Activated CD8-positive, alpha-beta T cell treated with anti-CD3 and anti-CD28 coated beads, Interleukin-2, amount 10 ng/mL, durations not matched to agents 7 days and 5 days (primary cell): ENCODE measurements around the gene PCGF3. TPM values are rescaled to one million over a fixed set of nuclear protein-coding genes. Genes with fewer than 3 reads are reported as not detected.
"Not testable (repeated sequence)": the region's sequence is repeated elsewhere in the genome, so short reads cannot be mapped to it uniquely, and the experiment has no call there.

ENCODE experiments used
- ATAC-seq: fragments of 150-1000 bp; cut with Tn5 transposase; one replicate; pipeline ENCODE4 v1.10.0; 2021; ENCODE audit warnings: moderate library complexity
- CTCF ChIA-PET: fragments of 350-600 bp; sonication (Branson Sonifier 250); formaldehyde crosslinking; loops from one replicate; lab custom pipeline; 2021; ENCODE audit warnings: antibody characterized with exemption; lab: Charles Lee
- POLR2A ChIA-PET: fragments of 350-600 bp; sonication (Branson Sonifier 250); formaldehyde crosslinking; loops from one replicate; lab custom pipeline; 2021; ENCODE audit warnings: antibody characterized with exemption; lab: Charles Lee
- DNase-seq: peaks from one replicate; pipeline ENCODE4 v3.0.0-alpha.2; 2020
- H3K27ac Mint-ChIP-seq: one replicate; pipeline ENCODE4 v1.8.0; 2021; ENCODE audit warnings: mild to moderate bottlenecking, mixed read lengths
- H3K27me3 Mint-ChIP-seq: one replicate; pipeline ENCODE4 v1.8.0; 2021; ENCODE audit warnings: low read depth, mixed read lengths
- H3K36me3 Mint-ChIP-seq: one replicate; pipeline ENCODE4 v1.8.0; 2021; ENCODE audit warnings: low read depth, mixed read lengths
- H3K4me1 Mint-ChIP-seq: one replicate; pipeline ENCODE4 v1.8.0; 2021; ENCODE audit warnings: low read depth, mixed read lengths
- H3K4me3 Mint-ChIP-seq: one replicate; pipeline ENCODE4 v1.8.0; 2021; ENCODE audit warnings: mild to moderate bottlenecking, mixed read lengths
- H3K9me3 Mint-ChIP-seq: one replicate; pipeline ENCODE4 v1.8.0; 2022; ENCODE audit warnings: mixed read lengths; ENCODE audit not compliant: insufficient read depth
- total RNA-seq, 2 experiments: library from RNA; stranded (reverse); gene quantifications; one replicate each; pipeline ENCODE4 v1.2.3, GENCODE V29; 2021

Gene PCGF3
- total RNA-seq, 2 experiments from 2014 or later: 33.5 to 36.2 TPM

DNA sequence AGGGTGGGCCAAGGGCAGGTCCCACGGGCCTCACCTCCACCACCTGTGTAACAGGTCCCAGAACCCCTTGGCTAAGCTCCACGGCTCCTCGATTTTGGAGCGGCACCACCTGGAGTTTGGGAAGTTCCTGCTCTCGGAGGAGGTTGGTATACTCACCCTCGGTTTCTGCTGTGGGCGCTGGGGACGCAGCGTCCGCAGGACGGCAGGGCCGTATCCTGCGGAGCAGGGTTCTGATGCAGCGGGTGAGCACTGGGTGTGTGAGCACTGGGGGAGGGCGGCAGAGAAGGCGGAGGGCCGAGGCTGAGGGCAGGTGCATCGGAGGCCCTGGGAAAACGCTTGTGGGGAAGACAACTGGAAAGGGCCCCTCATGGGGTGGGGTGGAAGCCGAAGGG is 42.6 kb upstream of the PCGF3 start:
- CTCF ChIA-PET: no interaction called here

DNA sequence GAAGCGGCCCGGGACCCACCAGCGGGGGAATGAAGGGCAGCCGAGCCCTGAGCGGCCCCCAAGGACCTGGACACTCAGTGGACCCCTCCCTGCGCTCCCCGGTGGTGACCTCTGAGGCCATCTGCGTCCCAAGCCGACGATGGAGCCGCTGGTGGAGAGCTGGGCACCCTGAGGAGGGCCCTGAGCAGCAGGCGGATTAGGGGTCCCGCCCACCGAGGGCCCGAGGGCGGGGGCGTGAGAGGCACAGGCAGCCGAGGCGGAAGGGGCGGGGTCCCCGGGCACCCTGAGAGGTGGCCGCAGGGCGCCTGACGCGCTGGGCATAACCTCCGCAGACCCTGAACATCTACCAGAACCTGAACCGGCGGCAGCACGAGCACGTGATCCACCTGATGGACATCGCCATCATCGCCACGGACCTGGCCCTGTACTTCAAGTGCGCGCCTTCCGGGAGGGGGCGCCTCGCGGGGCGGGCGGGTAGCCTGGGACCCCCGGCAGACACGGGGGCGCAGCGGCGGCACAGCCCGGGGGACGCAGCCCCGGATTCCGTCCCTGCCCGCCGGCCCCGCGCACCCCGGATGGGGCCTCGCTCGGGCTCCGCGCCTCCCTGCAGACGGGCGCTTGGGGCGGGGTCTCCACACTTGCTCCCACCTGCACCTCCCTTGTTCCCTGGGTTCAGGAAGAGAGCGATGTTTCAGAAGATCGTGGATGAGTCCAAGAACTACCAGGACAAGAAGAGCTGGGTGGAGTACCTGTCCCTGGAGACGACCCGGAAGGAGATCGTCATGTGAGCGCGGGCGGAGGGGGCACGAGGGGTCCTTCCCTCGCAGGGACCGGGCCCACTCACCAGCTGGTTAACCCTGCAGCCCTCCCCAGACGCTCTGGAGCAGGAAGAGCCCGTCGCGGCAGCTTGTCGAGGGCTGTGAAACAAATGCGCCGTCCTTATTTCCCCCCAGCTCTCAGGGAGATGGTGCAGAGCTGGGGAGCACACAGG is 41.9 kb upstream of the PCGF3 start:
- peak overlapping the region; percentile 81 for H3K4me3 Mint-ChIP-seq
- ATAC-seq: peak; percentile 80
- ChIA-PET CTCF (interaction anchor here (1.2 kb wide), 1 partner anchor 9 kb away, joined by 6 read pairs; no protein-coding TSS in a partner anchor), POLR2A (interaction anchor here (0.6 to 2.9 kb wide), 7 partner anchors 9 to 269 kb away, joined by 3 to 17 read pairs (median 4); partner anchors contain the start of genes ATP5ME, GAK, MYL5 and TMEM175)
- peak overlapping the region; percentile 89 for H3K27ac Mint-ChIP-seq
- peaks cover 22% of the 10 kb centered on the region for H3K4me1 Mint-ChIP-seq
- DNase-seq: peak; percentile 85
- no peaks in the 10 kb centered on the region for H3K27me3 Mint-ChIP-seq
- no peaks in the 10 kb centered on the region for H3K9me3 Mint-ChIP-seq
- peaks cover 13% of the 10 kb centered on the region for H3K36me3 Mint-ChIP-seq

More for the DNA sequence above, 42.6 kb upstream of the PCGF3 start:
- Mint-ChIP-seq H3K27me3 (no peaks in the 10 kb centered on the region), H3K9me3 (no peaks in the 10 kb centered on the region), H3K27ac (peak overlapping the region; percentile 85), H3K4me1 (peaks cover 22% of the 10 kb centered on the region), H3K4me3 (peak overlapping the region; percentile 77), H3K36me3 (peaks cover 13% of the 10 kb centered on the region)
- DNase-seq (no peak), ATAC-seq (no peak)
- POLR2A ChIA-PET: interaction anchor here (0.7 to 2.4 kb wide), 2 partner anchors 10 to 11 kb away, joined by 3 to 8 read pairs; partner anchors contain the start of genes ATP5ME and MYL5

DNA sequence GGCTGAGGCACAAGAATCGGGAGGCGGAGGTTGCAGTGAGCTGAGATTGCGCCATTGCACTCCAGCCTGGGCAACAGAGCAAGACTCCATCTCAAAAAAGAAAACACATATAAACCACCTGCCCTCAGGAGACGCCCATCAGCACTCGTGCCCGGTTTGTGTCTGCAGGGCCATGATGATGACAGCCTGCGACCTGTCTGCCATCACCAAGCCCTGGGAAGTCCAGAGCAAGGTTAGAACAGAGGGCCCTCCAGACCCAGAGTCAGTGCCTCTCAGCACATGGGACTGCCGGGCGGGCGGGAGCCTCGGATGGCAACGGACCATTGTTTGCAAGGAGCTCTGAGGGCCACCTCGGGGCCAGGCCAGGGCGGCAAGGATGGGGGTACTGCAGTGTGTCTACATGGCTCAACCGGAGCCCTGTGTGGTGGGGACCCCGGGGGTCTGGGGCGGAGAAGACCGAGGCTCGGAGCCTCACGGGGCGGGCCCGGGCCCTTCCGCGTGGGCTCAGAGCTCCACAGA is 40.9 kb upstream of the PCGF3 start:
- no peak for DNase-seq
- Mint-ChIP-seq H3K36me3 (peaks cover 12% of the 10 kb centered on the region), H3K4me1 (peaks cover 22% of the 10 kb centered on the region), H3K4me3 (peak overlapping the region; percentile 81), H3K27ac (peak overlapping the region; percentile 89), H3K9me3 (no peaks in the 10 kb centered on the region), H3K27me3 (no peaks in the 10 kb centered on the region)
- CTCF ChIA-PET: interaction anchor here (1.2 kb wide), 2 partner anchors 8 to 9 kb away, joined by 3 to 6 read pairs; partner anchors contain the start of genes ATP5ME and MYL5
- ATAC-seq: no peak
- POLR2A ChIA-PET: interaction anchor here (0.9 to 2.9 kb wide), 6 partner anchors 8 to 268 kb away, joined by 3 to 17 read pairs (median 4); partner anchors contain the start of genes ATP5ME, GAK, MYL5 and TMEM175

DNA sequence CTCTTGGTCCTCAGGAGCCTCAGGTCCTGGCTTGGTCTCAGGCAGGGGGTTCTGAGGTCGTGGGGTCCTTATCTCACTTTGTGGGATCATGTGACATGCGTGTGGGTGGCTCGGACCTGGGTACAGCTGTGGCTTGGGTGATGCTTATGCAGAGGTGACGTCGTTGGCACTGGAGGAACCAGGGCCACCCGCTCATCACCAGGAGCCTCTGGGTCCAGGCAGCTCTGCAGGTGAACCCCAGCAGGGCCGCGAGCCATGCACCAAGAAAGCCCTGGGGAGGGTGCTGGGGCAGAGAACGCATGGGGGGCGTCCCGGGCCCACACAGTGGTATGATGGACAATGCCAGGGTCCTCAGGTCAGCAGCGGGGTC is 40.3 kb upstream of the PCGF3 start:
- H3K4me3 Mint-ChIP-seq: peak overlapping the region; percentile 81
- H3K36me3 Mint-ChIP-seq: peaks cover 8% of the 10 kb centered on the region
- H3K27ac Mint-ChIP-seq: no peak overlapping the region
- H3K27me3 Mint-ChIP-seq: no peaks in the 10 kb centered on the region
- peaks cover 22% of the 10 kb centered on the region for H3K4me1 Mint-ChIP-seq
- ChIA-PET CTCF (interaction anchor here (1.2 kb wide), 1 partner anchor 9 kb away, joined by 3 read pairs; the partner anchor contains the start of genes ATP5ME and MYL5), POLR2A (interaction anchor here (2.4 to 2.9 kb wide), 2 partner anchors 7 to 9 kb away, joined by 8 to 17 read pairs; partner anchors contain the start of genes ATP5ME and MYL5)
- H3K9me3 Mint-ChIP-seq: no peaks in the 10 kb centered on the region
- no peak for DNase-seq
- ATAC-seq: no peak

DNA sequence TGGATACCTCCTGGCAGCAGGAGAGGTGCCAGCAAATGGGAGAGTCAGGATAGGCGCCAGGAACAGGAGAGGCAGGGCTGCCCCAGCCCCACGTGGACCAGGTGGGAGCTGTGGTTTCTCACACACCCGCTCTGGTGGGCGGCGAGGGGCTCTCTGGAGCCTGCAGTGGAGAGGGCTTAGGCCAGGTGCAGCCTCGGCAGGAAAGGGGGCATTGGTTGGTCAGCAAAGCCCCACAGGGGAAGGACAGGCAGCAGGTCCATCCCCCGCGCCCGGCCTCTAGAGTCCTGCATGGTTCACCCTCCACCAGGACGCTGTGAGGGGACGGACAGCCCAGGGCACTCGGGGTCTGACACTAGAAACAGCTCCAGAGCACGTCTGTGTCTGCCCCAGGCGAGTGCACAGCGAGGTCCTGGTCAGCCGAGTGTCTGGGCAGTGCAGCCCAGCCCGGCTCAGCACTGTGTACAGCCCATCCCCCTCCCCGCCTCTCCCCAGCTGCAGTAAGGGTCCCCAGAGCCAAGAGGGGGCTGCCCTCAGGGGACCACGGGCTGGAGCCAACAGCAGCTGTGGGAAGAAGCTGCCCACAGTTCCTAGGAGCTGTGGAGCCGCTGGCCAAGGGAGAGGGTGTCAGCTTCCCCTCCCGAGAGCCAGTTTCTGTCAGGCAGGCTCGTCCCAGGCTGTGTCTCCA is 39.7 kb upstream of the PCGF3 start:
- DNase-seq (no peak), ATAC-seq (no peak)
- no peaks in the 10 kb centered on the region for H3K27me3 Mint-ChIP-seq
- ChIA-PET POLR2A (interaction anchor here (2.9 kb wide), 1 partner anchor 8 kb away, joined by 17 read pairs; the partner anchor contains the start of genes ATP5ME and MYL5), CTCF (interaction anchor here (1.2 kb wide), 1 partner anchor 8 kb away, joined by 3 read pairs; the partner anchor contains the start of genes ATP5ME and MYL5)
- H3K36me3 Mint-ChIP-seq: peaks cover 9% of the 10 kb centered on the region
- H3K27ac Mint-ChIP-seq: no peak overlapping the region
- no peak overlapping the region for H3K4me3 Mint-ChIP-seq
- H3K9me3 Mint-ChIP-seq: no peaks in the 10 kb centered on the region
- H3K4me1 Mint-ChIP-seq: peaks cover 22% of the 10 kb centered on the region

DNA sequence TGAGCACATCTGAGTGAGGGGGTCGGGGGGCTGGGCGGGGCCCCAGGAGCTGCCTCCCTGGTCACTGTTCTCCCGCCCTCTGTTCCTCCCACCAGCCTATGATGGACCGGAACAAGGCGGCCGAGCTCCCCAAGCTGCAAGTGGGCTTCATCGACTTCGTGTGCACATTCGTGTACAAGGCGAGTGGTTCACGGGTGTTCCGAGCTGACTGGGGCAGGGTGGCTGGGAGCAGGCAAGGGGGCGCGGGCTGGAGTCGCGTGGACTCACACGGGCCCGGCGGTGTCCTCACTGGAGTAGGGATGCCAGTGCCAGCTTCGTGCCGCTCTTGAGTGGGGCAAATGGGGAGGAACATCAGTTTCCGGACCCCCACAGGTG is 39.2 kb upstream of the PCGF3 start:
- Mint-ChIP-seq H3K4me1 (peaks cover 22% of the 10 kb centered on the region), H3K9me3 (no peaks in the 10 kb centered on the region), H3K4me3 (no peak overlapping the region), H3K27ac (no peak overlapping the region), H3K36me3 (peaks cover 13% of the 10 kb centered on the region), H3K27me3 (no peaks in the 10 kb centered on the region)
- no peak for DNase-seq
- CTCF ChIA-PET: no interaction called here
- no peak for ATAC-seq
- POLR2A ChIA-PET: interaction anchor here (2.9 kb wide), 1 partner anchor 8 kb away, joined by 17 read pairs; the partner anchor contains the start of genes ATP5ME and MYL5

DNA sequence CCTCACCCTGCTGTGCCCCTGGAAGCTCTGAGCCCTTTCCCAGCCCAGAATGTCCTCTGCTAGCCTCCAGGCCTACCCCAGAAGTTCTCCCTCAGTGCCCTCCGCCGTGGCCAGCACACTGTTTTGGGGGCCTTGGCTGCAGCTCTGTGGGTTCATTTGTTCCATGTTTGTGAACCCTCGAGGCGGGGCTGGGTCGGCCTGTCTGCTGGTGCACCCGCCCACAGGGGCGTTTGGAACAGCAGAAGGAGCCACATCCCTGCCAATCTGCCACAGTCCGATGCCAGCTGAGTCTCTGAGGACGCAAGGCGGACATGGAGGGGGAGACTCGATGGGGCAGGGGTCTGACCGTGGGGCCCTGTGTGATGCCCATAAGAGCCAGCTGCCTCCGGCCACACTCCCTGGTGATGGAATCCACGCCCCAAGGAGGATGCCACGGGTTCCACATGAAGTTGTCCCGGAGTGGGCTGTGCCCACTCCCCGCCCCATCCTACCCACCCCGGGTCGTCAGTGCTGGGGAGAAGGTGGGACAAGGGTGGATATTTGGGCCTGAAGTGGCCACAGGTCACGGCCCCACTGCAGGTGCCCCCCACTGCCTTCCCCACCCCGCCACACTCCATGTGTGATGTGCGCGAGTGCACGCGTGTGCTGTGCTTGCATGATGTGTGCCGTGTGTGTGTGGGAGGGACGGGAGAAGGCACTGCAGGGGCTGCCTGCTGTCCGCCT is 38.6 kb upstream of the PCGF3 start:
- no peak overlapping the region for H3K27ac Mint-ChIP-seq
- no peak overlapping the region for H3K4me3 Mint-ChIP-seq
- ATAC-seq (no peak), DNase-seq (no peak)
- H3K36me3 Mint-ChIP-seq: peaks cover 18% of the 10 kb centered on the region
- ChIA-PET CTCF (no interaction called here), POLR2A (interaction anchor here (0.5 kb wide), 1 partner anchor 523 kb away, joined by 3 read pairs; no protein-coding TSS in a partner anchor)
- H3K4me1 Mint-ChIP-seq: peaks cover 22% of the 10 kb centered on the region
- no peaks in the 10 kb centered on the region for H3K9me3 Mint-ChIP-seq
- H3K27me3 Mint-ChIP-seq: no peaks in the 10 kb centered on the region

DNA sequence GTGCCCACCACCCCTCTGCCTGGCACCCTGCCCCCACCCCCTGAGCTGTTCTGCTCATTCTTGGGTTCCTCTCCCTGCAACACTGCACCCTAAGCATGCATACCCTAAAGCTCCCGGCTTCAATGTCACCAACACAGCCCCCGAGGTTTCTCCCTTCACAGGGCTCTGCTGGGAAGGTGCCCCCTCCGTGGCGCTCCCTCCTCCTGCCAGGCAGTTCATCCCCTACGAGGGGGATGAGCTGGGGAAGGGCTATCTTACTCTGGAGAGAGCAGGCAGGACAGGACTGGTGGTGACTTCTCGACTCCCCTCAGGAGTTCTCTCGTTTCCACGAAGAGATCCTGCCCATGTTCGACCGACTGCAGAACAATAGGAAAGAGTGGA is 38.1 kb upstream of the PCGF3 start:
- no peak for DNase-seq
- peaks cover 21% of the 10 kb centered on the region for H3K4me1 Mint-ChIP-seq

DNA sequence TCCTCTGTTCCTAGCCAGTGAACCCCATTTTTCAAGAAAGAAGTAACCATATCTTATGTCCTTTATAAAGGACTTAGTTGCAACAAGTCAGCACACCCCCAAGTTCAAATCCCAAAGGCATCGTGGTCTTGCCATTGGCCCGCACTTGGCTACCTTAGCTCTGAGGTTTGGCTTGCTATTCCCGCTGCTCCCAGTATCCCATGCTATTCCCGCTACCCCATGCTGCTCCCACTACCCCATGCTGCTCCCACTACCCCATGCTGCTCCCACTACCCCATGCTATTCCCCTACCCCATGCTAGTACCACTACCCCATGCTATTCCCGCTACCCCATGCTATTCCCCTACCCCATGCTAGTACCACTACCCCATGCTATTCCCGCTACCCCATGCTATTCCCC is 37.4 kb upstream of the PCGF3 start:
- H3K4me3 Mint-ChIP-seq, H3K27ac Mint-ChIP-seq, ATAC-seq, CTCF ChIA-PET, DNase-seq, POLR2A ChIA-PET, H3K9me3 Mint-ChIP-seq, H3K27me3 Mint-ChIP-seq: not testable (repeated sequence)
- H3K4me1 Mint-ChIP-seq: peaks cover 25% of the 10 kb centered on the region
- peaks cover 26% of the 10 kb centered on the region for H3K36me3 Mint-ChIP-seq

More for the DNA sequence above, 38.1 kb upstream of the PCGF3 start:
- Mint-ChIP-seq H3K36me3 (peaks cover 22% of the 10 kb centered on the region), H3K9me3 (no peaks in the 10 kb centered on the region), H3K27me3 (no peaks in the 10 kb centered on the region), H3K27ac (no peak overlapping the region), H3K4me3 (no peak overlapping the region)
- CTCF ChIA-PET: no interaction called here
- no peak for ATAC-seq
- POLR2A ChIA-PET: interaction anchor here (0.5 kb wide), 1 partner anchor 524 kb away, joined by 3 read pairs; no protein-coding TSS in a partner anchor

DNA sequence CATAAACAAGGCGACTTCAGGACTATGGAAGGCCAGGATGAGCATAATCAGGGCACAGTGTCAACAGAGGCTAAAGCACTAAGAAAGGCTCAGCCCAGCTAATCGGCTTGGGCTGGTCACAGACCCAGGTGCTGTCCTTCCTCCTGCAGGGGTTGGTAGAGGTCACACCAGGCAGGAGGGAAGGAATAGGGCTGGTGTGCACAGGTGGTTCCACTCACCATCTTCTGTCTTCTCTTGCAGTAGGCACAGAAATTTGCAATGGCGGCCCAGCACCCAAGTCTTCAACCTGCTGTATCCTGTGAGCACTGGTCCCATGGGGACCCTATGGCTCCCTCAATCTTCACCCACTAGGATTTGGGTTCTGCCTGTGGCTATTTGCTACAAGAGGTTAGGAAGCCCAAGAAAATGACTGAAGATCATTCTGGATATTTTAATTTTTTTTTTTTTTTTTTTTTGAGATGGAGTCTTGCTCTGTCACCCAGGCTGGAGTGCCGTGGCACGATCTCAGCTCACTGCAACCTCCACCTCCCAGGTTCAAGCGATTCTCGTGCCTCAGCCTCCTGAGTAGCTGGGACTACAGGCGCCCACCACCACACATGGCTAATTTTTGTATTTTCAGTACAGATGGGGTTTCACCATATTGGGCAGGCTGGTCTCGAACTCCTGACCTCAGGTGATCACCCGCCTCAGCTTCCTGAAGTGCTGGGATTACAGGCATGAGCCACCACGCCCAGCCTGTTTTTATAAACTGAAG is 35.6 kb upstream of the PCGF3 start:
- POLR2A ChIA-PET, H3K9me3 Mint-ChIP-seq, ATAC-seq, H3K27me3 Mint-ChIP-seq, H3K27ac Mint-ChIP-seq, DNase-seq, CTCF ChIA-PET, H3K4me3 Mint-ChIP-seq: not testable (repeated sequence)
- Mint-ChIP-seq H3K36me3 (peaks cover 31% of the 10 kb centered on the region), H3K4me1 (peaks cover 18% of the 10 kb centered on the region)
